Breast epithelium (tissue), 4 donors: Measurements from ENCODE around the gene NGRN. TPM values are rescaled to one million over a fixed set of nuclear protein-coding genes. Genes with fewer than 3 reads are reported as not detected.

Source experiments
- DNase-seq, 2 donors: peaks; one replicate each; pipeline ENCODE4 v3.0.0-alpha.2; 2019; ENCODE audit warnings: low spot score in 2 of 2
- H3K27ac ChIP-seq, 2 donors: fragments of 200-600 bp; sonication (generic) in 1 of 2; one replicate each; pipeline ENCODE4 v1.5.1; 2016 to 2019; ENCODE audit warnings: mild to moderate bottlenecking in 1 of 2
- H3K27me3 ChIP-seq, 2 donors: fragments of 200-600 bp; sonication (generic) in 1 of 2; one replicate each; pipeline versions ENCODE4 v1.5.1 to v1.6.0; 2017 to 2019; ENCODE audit warnings: control low read depth in 1 of 2, mild to moderate bottlenecking in 1 of 2
- H3K36me3 ChIP-seq: fragments of 200-600 bp; one replicate; pipeline ENCODE4 v1.5.1; 2019
- H3K4me1 ChIP-seq, 2 donors: fragments of 200-600 bp; sonication (generic); one replicate each; pipeline ENCODE4 v1.5.1; 2016 to 2019; ENCODE audit warnings: control low read depth in 1 of 2
- H3K4me3 ChIP-seq, 3 donors: fragments of 200-600 bp; sonication (generic); 1 replicate in 2 of 3; 2 replicates in 1 of 3; pipeline ENCODE4 v1.5.1; 2016 to 2019; ENCODE audit warnings: mild to moderate bottlenecking in 3 of 3, moderate library complexity in 2 of 3
- H3K9me3 ChIP-seq, 2 donors: fragments of 200-600 bp; sonication (generic) in 1 of 2; one replicate each; pipeline ENCODE4 v1.5.1; 2016 to 2019; ENCODE audit warnings: control low read depth in 1 of 2
- POLR2A ChIP-seq: fragments of 450-650 bp; IDR thresholded peaks from one replicate; pipeline ENCODE4 v1.6.1; 2016; ENCODE audit warnings: antibody characterized with exemption, mild to moderate bottlenecking, moderate library complexity
- POLR2AphosphoS5 ChIP-seq, 3 donors: sonication (generic); formaldehyde crosslinking; IDR thresholded peaks; one replicate each; pipeline ENCODE4 v1.6.1; 2017; ENCODE audit warnings: antibody characterized with exemption in 3 of 3
- intact Hi-C: fragments of 100-400 bp; cut with DNase I; formaldehyde crosslinking; loops from one replicate; pipeline ENCODE4 v1.15.1; 2023; ENCODE audit warnings: low total_unique reads
- total RNA-seq, 3 donors: library from RNA; depleted of rRNA; stranded (reverse); fragments of >200 nt; gene quantifications; one replicate each; pipeline ENCODE4 v1.1.0, GENCODE V29; 2016
- TF ChIP-seq, protein P1 (sequence below), 3 donors: fragments of 450-650 bp; IDR thresholded peaks; one replicate each; pipeline ENCODE4 v1.5.1; 2016 to 2017; ENCODE audit warnings: antibody characterized with exemption in 3 of 3, mild to moderate bottlenecking in 3 of 3, moderate library complexity in 3 of 3

NGRN gene
- total RNA-seq, 3 donors from 2014 or later: 67.7 to 99.1 (median 87.2) TPM

DNA sequence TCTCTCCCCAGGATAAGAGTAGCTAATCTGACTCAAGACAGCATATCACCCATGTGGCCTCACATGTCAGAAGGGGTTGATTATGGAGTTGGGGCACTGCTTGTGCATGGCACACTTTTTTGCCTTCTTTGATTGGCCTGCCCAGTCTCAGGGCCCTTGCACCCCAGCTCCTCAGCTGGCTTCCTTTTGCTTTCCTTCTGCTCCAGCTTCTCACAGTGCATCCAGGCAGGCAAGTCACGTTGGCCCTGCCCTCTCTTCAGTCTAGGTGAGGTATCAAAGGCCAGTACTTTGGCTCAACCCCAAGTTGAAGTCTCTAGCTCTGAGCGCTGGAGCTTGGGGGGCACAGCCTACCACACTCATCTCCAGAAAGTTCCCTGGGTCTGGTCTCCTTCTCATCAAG lies 42.2 kb downstream of the NGRN start:
- Histone ChIP-seq H3K27me3 (no peaks in the 10 kb centered on the region), H3K4me3 (no peak overlapping the region), H3K36me3 (no peaks in the 10 kb centered on the region), H3K4me1 (no peaks in the 10 kb centered on the region), H3K27ac (no peak overlapping the region), H3K9me3 (no peaks in the 10 kb centered on the region)
- DNase-seq: no peak
- intact Hi-C loops: no loop called here
- TF ChIP-seq POLR2A (no peak), POLR2AphosphoS5 (IDR thresholded peaks at IDR 0.05) (no peak)
- TF ChIP-seq, protein P1, sequence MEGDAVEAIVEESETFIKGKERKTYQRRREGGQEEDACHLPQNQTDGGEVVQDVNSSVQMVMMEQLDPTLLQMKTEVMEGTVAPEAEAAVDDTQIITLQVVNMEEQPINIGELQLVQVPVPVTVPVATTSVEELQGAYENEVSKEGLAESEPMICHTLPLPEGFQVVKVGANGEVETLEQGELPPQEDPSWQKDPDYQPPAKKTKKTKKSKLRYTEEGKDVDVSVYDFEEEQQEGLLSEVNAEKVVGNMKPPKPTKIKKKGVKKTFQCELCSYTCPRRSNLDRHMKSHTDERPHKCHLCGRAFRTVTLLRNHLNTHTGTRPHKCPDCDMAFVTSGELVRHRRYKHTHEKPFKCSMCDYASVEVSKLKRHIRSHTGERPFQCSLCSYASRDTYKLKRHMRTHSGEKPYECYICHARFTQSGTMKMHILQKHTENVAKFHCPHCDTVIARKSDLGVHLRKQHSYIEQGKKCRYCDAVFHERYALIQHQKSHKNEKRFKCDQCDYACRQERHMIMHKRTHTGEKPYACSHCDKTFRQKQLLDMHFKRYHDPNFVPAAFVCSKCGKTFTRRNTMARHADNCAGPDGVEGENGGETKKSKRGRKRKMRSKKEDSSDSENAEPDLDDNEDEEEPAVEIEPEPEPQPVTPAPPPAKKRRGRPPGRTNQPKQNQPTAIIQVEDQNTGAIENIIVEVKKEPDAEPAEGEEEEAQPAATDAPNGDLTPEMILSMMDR (IDR thresholded peaks at IDR 0.05): no peak

DNA sequence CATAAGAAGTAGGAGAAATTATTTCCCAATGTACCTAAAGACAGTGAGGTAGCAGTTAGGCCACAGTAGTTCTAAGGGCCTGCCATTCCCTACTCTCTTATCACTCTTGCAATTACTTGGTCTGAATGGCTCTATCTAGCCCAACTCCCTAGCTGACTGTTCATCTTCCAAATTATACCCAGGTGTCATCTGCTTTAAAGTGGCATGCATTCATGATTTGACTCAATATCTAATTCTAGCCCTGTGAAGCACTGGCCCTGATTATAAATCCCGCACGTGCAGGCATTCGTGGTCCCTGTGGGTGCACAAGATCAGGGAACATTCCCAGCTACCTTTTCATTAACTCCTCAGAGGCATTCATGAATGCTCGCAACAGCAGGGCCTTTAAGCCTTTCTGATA lies 43.5 kb downstream of the NGRN start:
- Histone ChIP-seq H3K27ac (no peak overlapping the region), H3K4me3 (no peak overlapping the region), H3K4me1 (no peaks in the 10 kb centered on the region)

DNA sequence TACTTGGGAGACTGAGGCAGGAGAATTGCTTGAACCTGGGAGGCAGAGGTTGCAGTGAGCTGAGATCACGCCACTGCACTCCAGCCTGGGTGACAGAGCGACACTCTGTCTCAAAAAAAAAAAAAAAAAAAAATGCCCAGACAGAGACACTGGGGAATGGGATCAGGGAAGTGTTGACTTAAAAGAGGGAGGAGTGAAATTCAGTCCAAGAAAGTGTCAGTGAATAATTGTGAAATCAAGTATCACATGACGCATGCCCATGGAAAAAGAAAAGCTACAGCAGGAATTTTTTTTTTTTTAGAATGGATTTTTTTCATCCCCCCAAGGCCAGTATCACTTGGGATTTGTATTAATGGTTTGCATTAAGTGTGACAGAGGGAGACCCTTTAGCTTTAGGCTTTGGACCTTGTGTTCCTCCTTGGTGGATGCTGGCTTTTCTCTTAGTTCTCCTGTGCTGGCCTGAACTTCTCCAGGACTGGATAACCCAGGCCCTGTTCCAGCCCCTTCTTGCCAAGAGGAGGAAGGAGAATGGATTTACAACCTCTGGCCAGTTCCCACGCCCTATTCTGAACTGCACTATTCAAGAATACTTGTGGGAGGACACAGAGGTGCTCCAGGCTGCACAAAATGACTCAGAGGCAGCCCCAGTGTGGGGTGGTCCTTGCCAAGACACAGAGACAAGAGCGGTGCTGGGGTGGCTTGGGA lies 50.0 kb downstream of the NGRN start:
- TF ChIP-seq POLR2A (no peak), POLR2AphosphoS5 (IDR thresholded peaks at IDR 0.05) (peak in 2 of 3 donors; percentile 12 to 81)
- TF ChIP-seq, protein P1 (IDR thresholded peaks at IDR 0.05): no peak
- H3K4me3 ChIP-seq: peak overlapping the region in 1 of 3 donors; percentile 16
- no peaks in the 10 kb centered on the region for H3K27me3 ChIP-seq
- H3K9me3 ChIP-seq: no peaks in the 10 kb centered on the region
- H3K27ac ChIP-seq: peak overlapping the region; percentile 86 to 90
- H3K36me3 ChIP-seq: no peaks in the 10 kb centered on the region
- peak in 1 of 2 donors; percentile 77 for DNase-seq
- intact Hi-C loops: no loop called here
- no peaks in the 10 kb centered on the region for H3K4me1 ChIP-seq

More for the DNA sequence above, 43.5 kb downstream of the NGRN start:
- H3K9me3 ChIP-seq: no peaks in the 10 kb centered on the region
- intact Hi-C loops: no loop called here
- H3K27me3 ChIP-seq: no peaks in the 10 kb centered on the region
- no peaks in the 10 kb centered on the region for H3K36me3 ChIP-seq
- TF ChIP-seq POLR2A (no peak), POLR2AphosphoS5 (IDR thresholded peaks at IDR 0.05) (no peak)
- TF ChIP-seq, protein P1 (IDR thresholded peaks at IDR 0.05): no peak
- DNase-seq: no peak

DNA sequence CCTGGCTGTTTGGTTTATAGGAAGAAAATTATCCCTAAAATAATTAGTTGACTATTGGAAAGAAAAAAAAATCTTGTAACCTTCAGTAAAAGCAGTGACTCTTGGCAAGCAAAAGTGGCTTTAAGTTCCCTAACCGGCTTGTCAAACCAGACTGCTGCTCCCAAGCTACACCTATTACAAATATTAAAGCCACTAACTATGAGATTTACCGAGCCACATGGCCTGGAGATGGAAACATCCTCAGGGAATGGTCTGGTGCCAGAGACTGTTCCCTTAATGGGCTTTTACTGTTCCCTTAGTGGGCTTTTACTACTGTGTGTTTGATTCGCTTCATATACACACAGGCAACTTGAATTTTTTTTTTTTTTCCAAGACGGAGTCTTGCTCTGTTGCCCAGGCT lies 50.7 kb downstream of the NGRN start:
- TF ChIP-seq POLR2AphosphoS5 (IDR thresholded peaks at IDR 0.05): no peak
- no peak for TF ChIP-seq POLR2A
- TF ChIP-seq, protein P1 (IDR thresholded peaks at IDR 0.05): no peak
- no peaks in the 10 kb centered on the region for H3K27me3 ChIP-seq
- no peaks in the 10 kb centered on the region for H3K4me1 ChIP-seq
- peak in 1 of 2 donors; percentile 69 for DNase-seq
- H3K4me3 ChIP-seq: no peak overlapping the region
- H3K27ac ChIP-seq: peak overlapping the region; percentile 86 to 90
- H3K36me3 ChIP-seq: no peaks in the 10 kb centered on the region
- intact Hi-C loops: no loop called here
- H3K9me3 ChIP-seq: no peaks in the 10 kb centered on the region

DNA sequence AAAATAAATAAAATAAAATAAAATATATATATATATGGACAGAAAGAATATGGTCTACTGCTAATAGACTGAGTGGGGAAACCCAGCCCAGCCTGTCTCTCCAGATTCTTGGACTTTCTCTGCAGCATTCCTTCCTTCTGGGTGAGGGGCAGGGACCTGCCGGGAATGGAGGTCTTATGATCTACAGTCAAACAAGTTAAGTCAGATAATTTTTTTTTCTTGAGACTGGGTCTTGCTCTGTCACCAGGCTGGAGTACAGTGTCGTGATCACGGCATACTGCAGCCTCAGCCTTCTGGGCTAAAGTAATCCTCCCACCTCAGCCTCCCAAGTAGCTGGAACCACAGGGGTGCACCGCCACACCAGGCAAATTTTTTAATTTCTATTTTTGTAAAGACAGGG lies 53.1 kb downstream of the NGRN start:
- Histone ChIP-seq H3K27me3 (no peaks in the 10 kb centered on the region), H3K4me1 (no peaks in the 10 kb centered on the region), H3K9me3 (no peaks in the 10 kb centered on the region), H3K36me3 (no peaks in the 10 kb centered on the region), H3K27ac (no peak overlapping the region), H3K4me3 (no peak overlapping the region)
- intact Hi-C loops: no loop called here
- DNase-seq: no peak
- TF ChIP-seq POLR2A (no peak), POLR2AphosphoS5 (IDR thresholded peaks at IDR 0.05) (no peak)
- TF ChIP-seq, protein P1 (IDR thresholded peaks at IDR 0.05): no peak
